H4 (cell line): ENCODE measurements around the gene EVI2B. TPM values are rescaled to one million over a fixed set of nuclear protein-coding genes. Genes with fewer than 3 reads are reported as not detected.
"Not testable (repeated sequence)": the region's sequence is repeated elsewhere in the genome, so short reads cannot be mapped to it uniquely, and the experiment has no call there.

Experiments
- DNase-seq: peaks from one replicate; pipeline ENCODE4 v3.0.0-alpha.2; 2015; ENCODE audit warnings: low spot score
- total RNA-seq: library from RNA; depleted of rRNA; stranded (reverse); fragments of >200 nt; shearing (Covaris generic); gene quantifications from 2 replicates; pipeline ENCODE4 v1.2.3, GENCODE V29; 2014

Gene EVI2B
- total RNA-seq, 1 experiment from 2014 or later = 0.39 TPM

DNA sequence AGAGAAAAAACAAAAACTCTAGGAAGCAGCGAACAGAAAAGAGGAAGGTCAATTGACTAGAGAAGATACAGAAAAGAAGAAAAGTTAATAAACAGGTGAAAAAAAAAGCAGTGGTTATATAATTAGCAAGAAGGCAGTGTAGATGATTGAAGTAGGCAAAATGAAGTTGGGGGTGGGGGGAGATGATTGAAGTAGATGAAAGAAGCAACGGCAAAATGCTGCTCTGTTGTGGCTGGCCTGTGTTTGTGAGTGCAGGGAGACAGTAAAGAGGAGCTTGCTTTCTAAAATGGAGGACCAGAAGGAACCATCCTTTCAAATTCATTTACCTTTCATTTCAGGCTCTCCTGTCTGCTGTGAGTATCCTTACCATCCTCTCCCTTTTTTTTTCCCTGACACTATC, 3.6 kb downstream of the EVI2B start:
- no peak for DNase-seq

GRCh38 chr17:31309556-31309955, 4.3 kb downstream of the EVI2B start:
- DNase-seq = no peak

GRCh38 chr17:31308372-31309334, 5.2 kb downstream of the EVI2B start:
- no peak for DNase-seq

DNA sequence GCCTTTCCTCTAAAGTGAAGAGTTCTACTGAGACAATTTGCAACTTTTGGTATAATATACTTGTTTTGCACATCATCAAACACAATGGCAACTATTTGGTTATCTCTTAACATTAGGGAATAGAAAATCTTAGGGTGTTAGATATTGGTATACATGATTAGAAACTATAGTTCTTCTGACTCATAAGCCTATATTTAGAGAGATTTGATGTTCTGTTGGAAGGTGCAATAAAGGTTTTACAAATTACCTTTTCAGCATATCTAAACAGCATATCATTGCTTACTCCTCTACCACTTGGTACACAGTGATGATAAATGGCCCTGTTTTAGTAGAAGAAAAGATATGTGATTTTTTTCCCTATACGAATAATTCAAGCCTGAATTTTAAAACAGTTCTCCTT, 6.2 kb downstream of the EVI2B start:
- DNase-seq = no peak

GRCh38 chr17:31299624-31300023, 14.2 kb downstream of the EVI2B start:
- DNase-seq = no peak

DNA sequence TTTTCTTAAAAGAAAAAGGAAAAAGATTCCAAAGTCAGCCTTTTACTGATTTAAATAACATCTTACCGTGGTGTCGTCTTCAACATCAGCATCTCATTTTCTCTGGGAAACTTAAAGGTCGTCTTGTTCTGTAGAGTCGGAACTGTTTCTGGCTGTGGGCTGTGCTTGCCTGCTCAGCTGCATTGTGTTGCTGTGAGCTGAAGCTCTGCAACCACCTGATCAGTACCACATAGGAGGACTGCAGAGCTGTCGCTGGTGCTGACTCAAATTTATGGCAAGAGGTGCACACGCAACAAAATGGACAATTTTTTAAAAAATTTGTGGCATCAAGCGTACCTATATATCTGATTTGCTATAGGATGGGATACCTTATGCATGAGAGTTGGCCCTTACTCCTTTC, 16.8 kb downstream of the EVI2B start, which contains the start of gene OMG:
Gene OMG (minus strand): TSS at position 150 of the 400 bp plus-strand sequence. CDS start 908 bp downstream, outside the sequence.
- no peak for DNase-seq

DNA sequence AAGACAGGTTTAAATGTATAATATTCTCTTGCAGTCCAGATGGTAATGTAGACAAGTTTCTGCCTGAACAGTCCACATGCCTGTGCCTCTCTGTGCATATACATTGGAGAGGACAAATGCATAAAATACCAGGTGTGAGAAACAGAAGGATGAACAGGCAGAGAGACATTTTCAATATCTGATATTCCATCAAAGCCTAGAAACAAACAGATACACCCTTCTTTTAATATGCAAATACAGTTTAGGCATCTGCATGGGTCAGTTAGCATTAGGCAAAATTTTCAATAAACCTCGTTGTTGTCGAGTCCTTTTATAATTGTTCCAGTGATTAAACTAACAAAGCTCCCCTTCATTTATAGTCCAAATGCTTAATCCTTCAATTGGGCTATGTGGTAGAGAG, 17.7 kb downstream of the EVI2B start:
- no peak for DNase-seq

- DNase-seq = no peak
Measured at GRCh38 chr17:31295489-31295871, 18.4 kb downstream of the EVI2B start.

DNA sequence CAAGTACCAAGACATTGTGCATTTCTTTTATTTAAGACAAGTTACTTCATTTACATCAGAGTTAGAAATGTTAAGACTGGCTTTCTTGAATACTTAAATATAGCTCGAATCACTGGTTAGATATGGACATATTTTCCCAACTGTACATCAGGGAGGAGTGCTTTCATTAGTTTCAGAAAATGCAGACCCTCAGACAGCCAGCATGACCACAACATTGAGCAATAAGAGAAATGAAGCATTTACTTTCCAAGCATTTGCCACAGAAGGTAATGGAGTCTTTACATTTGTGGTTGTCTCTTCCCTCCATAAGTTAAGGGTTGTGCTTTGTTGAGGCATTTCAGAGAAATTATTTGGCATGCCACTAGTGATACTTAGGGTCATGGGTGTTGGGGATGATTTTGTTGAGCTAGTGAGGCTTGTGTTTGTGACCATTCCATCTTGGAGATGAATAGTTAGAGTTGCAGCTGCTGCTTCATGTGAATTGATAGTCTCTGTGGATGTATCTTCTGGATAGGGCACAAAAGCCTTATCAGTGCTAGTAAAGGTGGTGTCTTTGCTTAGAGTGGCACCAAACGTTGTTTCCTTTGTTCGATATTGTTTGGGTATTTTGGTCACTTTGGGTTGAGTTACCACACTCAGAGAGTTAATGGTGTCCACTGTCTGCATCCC, 18.9 kb downstream of the EVI2B start:
- no peak for DNase-seq

DNA sequence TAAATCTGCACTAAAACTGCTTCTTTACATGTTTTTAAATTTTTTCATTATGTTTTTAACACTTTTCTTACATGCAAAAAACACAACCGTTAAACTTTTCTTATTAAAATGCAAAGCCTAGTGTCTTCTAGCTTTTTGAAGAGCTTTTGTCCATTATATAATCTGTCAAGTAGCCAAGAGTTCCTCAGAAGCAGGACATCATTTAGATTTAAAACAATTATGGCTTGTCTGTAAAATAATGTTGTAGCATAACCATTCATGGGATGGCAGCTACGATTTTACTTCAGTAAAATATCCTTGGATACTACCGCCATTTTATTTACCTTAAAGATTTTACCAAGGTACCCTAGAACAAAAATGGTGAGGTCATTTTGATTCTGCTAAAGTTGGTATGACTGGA, 19.6 kb downstream of the EVI2B start:
- no peak for DNase-seq

DNA sequence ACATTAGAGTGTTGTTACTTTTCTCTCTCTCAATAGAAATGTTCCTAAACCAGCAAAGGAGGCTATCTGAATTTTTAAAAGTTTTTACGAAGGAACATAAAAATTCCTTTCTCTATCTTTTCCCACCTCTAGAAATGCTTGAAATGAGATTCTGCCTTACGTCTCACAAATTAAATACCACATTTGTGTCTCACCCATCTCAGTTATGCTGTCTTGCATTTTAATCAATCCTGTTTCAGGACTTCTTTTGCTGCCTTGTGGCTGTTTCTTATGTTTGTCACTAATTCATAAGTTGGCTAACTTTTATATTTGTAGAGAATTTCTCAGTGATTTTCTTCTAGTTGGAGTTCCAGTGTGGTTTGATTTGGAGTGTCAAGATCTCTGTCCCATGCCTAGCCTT, 20.3 kb downstream of the EVI2B start:
- no peak for DNase-seq

DNA sequence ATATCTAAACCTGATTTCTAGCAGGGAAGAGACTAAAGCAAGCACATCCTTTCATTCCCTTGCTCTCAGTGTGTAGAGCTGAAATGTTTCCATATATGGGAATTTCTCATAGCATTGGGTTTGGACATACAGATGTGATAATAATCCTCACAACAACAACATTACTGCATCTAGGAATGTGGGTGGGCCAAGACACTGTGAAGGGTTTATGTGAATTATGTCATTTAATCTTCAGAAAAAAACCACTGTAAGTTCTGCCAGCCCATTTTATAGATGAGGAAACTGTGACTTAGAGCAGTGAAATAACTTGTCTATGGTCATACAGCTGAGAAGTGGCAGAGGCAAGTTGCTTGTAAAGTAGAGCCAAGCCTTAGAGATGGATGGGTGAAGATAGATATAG, 22.0 kb downstream of the EVI2B start:
- DNase-seq = no peak

DNA sequence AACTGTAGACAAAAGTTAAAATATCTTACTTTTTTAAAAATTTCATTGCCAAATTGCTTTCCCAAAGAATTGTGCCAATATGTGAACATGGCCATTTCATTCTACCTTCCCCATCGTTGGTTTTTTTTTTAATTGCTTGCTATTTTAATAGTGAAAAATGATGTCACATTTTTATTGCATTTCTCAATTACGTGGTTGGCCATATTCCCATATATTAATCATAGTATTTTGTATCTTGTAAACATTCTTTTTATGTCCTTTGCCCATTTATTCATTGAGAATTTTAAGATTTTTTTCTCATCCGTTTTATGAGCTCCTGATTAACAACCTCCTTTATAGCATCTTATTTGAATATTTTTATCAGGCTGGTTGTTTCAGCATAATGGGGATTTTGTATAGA, 24.1 kb downstream of the EVI2B start:
- no peak for DNase-seq

GRCh38 chr17:31287932-31288331, 25.9 kb downstream of the EVI2B start:
- DNase-seq = not testable (repeated sequence)

- no peak for DNase-seq
Measured at GRCh38 chr17:31286587-31286986, 27.3 kb downstream of the EVI2B start.

DNA sequence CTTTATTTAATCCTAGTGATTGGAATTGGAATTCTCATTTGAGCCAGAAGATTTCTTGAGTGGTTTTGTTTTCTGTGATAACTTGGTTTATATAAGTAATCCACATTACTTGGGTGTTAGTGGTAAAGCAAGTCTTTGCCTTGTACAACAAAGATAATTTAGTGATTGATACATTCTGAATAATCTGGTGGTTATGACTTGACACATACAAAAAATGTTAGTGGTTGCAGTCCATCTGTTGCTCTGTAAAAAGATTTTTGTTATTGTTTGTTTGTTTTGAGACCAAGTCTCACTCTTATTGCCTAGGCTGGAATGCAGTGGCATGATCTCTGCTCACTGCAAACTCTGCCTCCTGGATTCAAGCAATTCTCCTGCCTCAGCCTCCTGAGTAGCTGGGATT, 30.0 kb downstream of the EVI2B start:
- no peak for DNase-seq

DNA sequence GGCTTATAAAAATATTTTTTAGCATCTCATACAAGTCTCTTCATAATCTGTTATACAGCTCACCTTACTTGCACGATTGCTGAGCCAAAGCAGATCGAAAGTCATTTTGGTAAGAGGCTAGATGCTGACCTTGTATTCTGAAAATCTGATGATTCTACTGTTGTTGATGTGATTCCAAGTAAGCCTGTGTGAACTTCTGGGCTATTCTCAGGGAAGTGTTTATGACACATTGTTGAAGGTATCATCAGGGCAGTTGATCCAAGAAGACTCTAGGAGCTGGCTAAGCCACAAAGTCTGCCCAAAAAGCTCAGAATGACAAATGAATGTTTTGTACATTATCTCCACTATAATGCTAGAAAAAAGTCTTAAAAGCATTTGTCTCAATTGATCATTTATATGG, 32.8 kb downstream of the EVI2B start:
- DNase-seq = no peak

- DNase-seq = no peak
Measured at GRCh38 chr17:31279401-31279800, 34.5 kb downstream of the EVI2B start.

- no peak for DNase-seq
Measured at GRCh38 chr17:31275116-31275515, 38.7 kb downstream of the EVI2B start.

- peak; percentile 48 for DNase-seq
Measured at GRCh38 chr17:31274252-31274651, 39.6 kb downstream of the EVI2B start.

DNA sequence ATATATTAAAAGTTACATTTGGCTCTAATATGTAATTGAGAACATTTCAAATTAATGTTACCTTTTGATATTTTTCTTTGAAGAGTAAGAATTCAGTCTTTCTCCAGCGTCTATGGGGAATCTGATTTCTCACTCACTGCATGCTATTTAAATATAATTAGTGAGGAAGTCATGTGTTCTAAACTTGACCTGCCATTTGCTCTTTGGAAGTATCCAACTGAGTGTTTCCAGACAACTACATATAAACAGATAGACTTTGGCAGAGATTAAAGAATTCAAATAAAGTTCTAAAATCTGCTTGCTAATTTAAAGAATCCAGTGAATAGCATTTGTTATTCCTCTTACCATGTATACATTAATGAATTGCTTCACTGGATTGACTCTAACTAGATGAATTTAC, 40.3 kb downstream of the EVI2B start:
- no peak for DNase-seq

GRCh38 chr17:31272803-31273202, 41.1 kb downstream of the EVI2B start:
- no peak for DNase-seq

DNA sequence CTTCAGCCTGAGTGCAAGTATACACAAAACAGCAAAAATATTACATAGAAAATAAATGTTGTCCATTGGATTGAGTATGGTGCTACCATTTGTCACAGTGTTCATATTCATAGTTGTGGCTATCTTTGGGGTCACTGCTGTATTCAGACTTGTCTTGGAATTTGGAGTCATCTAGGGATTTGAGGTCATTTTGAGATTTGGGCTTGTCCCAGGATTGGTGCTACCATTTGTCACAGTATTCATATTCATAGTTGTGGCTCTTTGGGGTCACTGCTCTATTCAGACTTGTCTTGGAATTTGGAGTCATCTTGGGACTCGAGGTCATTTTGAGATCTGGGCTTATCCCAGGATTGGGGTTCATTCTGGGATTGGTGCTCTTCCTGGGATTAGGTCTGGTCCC, 41.6 kb downstream of the EVI2B start:
- DNase-seq = no peak
